AG08395 (cell line): ENCODE measurements around the gene VAT1L.

Experiments
- DNase-seq: peaks from one replicate; pipeline ENCODE4 v3.0.0; 2012; ENCODE audit warnings: mixed read lengths, low spot score

VAT1L gene

GRCh38 chr16:77995843-77996455, 207.6 kb downstream of the VAT1L start:
- no peak for DNase-seq

- DNase-seq, result no peak
Measured at GRCh38 chr16:77998350-77999023, 210.1 kb downstream of the VAT1L start.

GRCh38 chr16:78001451-78002025, 213.2 kb downstream of the VAT1L start:
- DNase-seq, result no peak

GRCh38 chr16:78002915-78003538, 214.7 kb downstream of the VAT1L start:
- peak; percentile 93 for DNase-seq

- no peak for DNase-seq
Measured at GRCh38 chr16:78004517-78004916, 216.2 kb downstream of the VAT1L start.

GRCh38 chr16:78005881-78006280, 217.5 kb downstream of the VAT1L start:
- no peak for DNase-seq

- no peak for DNase-seq
Measured at GRCh38 chr16:78007121-78007520, 218.8 kb downstream of the VAT1L start.

- no peak for DNase-seq
Measured at GRCh38 chr16:78022347-78023060, 234.1 kb downstream of the VAT1L start, which contains the start of gene CLEC3A. CLEC3A (plus strand) TSS chr16:78022548; CDS start chr16:78022627, 79 bp downstream.

- DNase-seq, result no peak
Measured at GRCh38 chr16:78024159-78024558, 235.8 kb downstream of the VAT1L start.

GRCh38 chr16:78025631-78026030, 237.3 kb downstream of the VAT1L start:
- DNase-seq, result no peak

GRCh38 chr16:78028018-78028417, 239.7 kb downstream of the VAT1L start:
- no peak for DNase-seq
